ENCODE results near the gene CNBP.

GRCh38 chr3:129183569-129184395, at the start of gene CNBP:
- no peak for TF ChIP-seq POLR2A (IDR thresholded peaks at IDR 0.05; ENCODE audit: borderline replicate concordance, extremely low read depth, insufficient read depth, insufficient read length)
- TF ChIP-seq JUND (IDR thresholded peaks at IDR 0.05), result no peak; the same call in 1 of the 2 replicates
- no peak for TF ChIP-seq CTCF (IDR thresholded peaks at IDR 0.05 in 2 of 3, conservative IDR thresholded peaks at IDR 0.05 in 1 of 3; ENCODE audit: borderline replicate concordance in 1 of 3, insufficient read depth in 1 of 3, low read depth in 2 of 3, low read length in 2 of 3)
- no peak for TF ChIP-seq EZH2 (IDR thresholded peaks at IDR 0.05)
